Endothelial cell of umbilical vein (primary cell): ENCODE measurements around the gene MAP3K21. TPM values are rescaled to one million over a fixed set of nuclear protein-coding genes. Genes with fewer than 3 reads are reported as not detected.

Experiments
- BruUV-seq: library from RNA; stranded (reverse); fragments of 400-500 nt; replicated peaks from 2 replicates; lab custom pipeline; 2021; lab: Mats Ljungman, UMichigan
- CTCF ChIA-PET: fragments of 300-600, 350-600 bp; sonication (Branson Sonifier 250); formaldehyde crosslinking; loops from one replicate; lab custom pipeline; 2021; ENCODE audit warnings: antibody characterized with exemption, inconsistent platforms; lab: Charles Lee
- POLR2A ChIA-PET: fragments of 300-600, 350-600 bp; sonication (Branson Sonifier 250); formaldehyde crosslinking; loops from one replicate; lab custom pipeline; 2021; ENCODE audit warnings: antibody characterized with exemption, inconsistent platforms; lab: Charles Lee
- DNase-seq: peaks from one replicate; pipeline ENCODE4 v3.0.0-alpha.2; 2011; ENCODE audit warnings: low read depth, low spot score
- FAIRE-seq: peaks from 2 replicates; lab custom pipeline; 2011; peaks lifted over from hg19 to GRCh38; lab: Jason Lieb, UNC
- H2AFZ ChIP-seq: 2 replicates; pipeline ENCODE4 v1.6.0; 2012; ENCODE audit warnings: low read depth, low read length, control low read depth, inconsistent platforms
- H3K27ac ChIP-seq: 2 replicates; pipeline ENCODE4 v1.5.1; 2011; ENCODE audit warnings: low read depth, mild to moderate bottlenecking, control low read depth, low read length, moderate library complexity; ENCODE audit not compliant: insufficient read depth
- H3K27me3 ChIP-seq, 2 experiments: 2 replicates each; pipeline versions ENCODE4 v1.6.0 to v1.6.1; 2011; ENCODE audit warnings: low read length in 2 of 2, mixed read lengths in 1 of 2; ENCODE audit not compliant: control insufficient read depth in 2 of 2, insufficient read depth in 2 of 2
- H3K36me3 ChIP-seq, 2 experiments: 2 replicates in 1 of 2; 3 replicates in 1 of 2; pipeline ENCODE4 v1.5.1; 2011; ENCODE audit warnings: low read length in 2 of 2, mild to moderate bottlenecking in 1 of 2, moderate library complexity in 1 of 2; ENCODE audit not compliant: control insufficient read depth in 2 of 2, insufficient read depth in 2 of 2; ENCODE audit errors: extremely low read depth in 1 of 2
- H3K4me1 ChIP-seq: 3 replicates; pipeline ENCODE4 v1.5.1; 2011; ENCODE audit warnings: mild to moderate bottlenecking, low read length; ENCODE audit not compliant: control insufficient read depth, insufficient read depth; ENCODE audit errors: extremely low read depth
- H3K4me2 ChIP-seq: 2 replicates; pipeline ENCODE4 v1.6.1; 2011; ENCODE audit warnings: low read length, control low read depth, mixed read lengths; ENCODE audit not compliant: insufficient read depth
- H3K4me3 ChIP-seq, 3 experiments: fragments of 200-600 bp in 1 of 3; sonication (generic), shearing (Covaris generic) in 1 of 3; replicated peaks in 1 of 3; 2 replicates each; pipeline ENCODE4 v1.5.1; 2011 to 2016; ENCODE audit warnings: control low read depth in 3 of 3, low read length in 3 of 3, mild to moderate bottlenecking in 2 of 3, inconsistent platforms in 1 of 3, low read depth in 1 of 3, moderate library complexity in 1 of 3; ENCODE audit not compliant: insufficient read depth in 1 of 3
- H3K79me2 ChIP-seq: 2 replicates; pipeline ENCODE4 v1.6.0; 2012; ENCODE audit warnings: low read length, inconsistent platforms; ENCODE audit not compliant: control insufficient read depth, insufficient read depth
- H3K9ac ChIP-seq: replicated peaks from 2 replicates; pipeline ENCODE3; 2011; ENCODE audit warnings: low read length, control low read depth; ENCODE audit not compliant: insufficient read depth; ENCODE audit errors: extremely low read depth
- H3K9me1 ChIP-seq: replicated peaks from 3 replicates; pipeline ENCODE4 v1.6.0; 2011; ENCODE audit warnings: mild to moderate bottlenecking, low read length; ENCODE audit not compliant: control insufficient read depth, insufficient read depth; ENCODE audit errors: extremely low read depth
- H3K9me3 ChIP-seq: replicated peaks from 2 replicates; pipeline ENCODE4 v1.5.1; 2012; ENCODE audit warnings: low read length, inconsistent platforms; ENCODE audit not compliant: control insufficient read depth, insufficient read depth
- H4K20me1 ChIP-seq: replicated peaks from 2 replicates; pipeline ENCODE3; 2011; ENCODE audit warnings: mild to moderate bottlenecking, low read length; ENCODE audit not compliant: control insufficient read depth, insufficient read depth; ENCODE audit errors: extremely low read depth
- EZH2 ChIP-seq: IDR thresholded peaks from 2 replicates; pipeline ENCODE4 v1.6.1; 2012; ENCODE audit warnings: borderline replicate concordance, low read depth, mild to moderate bottlenecking, moderate library complexity, low read length, inconsistent platforms; ENCODE audit not compliant: severe bottlenecking
- FOS ChIP-seq: IDR thresholded peaks from 2 replicates; pipeline ENCODE4 v1.6.1; 2011; ENCODE audit warnings: mild to moderate bottlenecking, low read length, moderate library complexity, borderline replicate concordance; ENCODE audit not compliant: insufficient read depth
- GATA2 ChIP-seq: IDR thresholded peaks from 2 replicates; pipeline ENCODE4 v1.7.0; 2011; ENCODE audit warnings: low read depth, mild to moderate bottlenecking, moderate library complexity, mixed read lengths, low read length; ENCODE audit not compliant: insufficient read length, insufficient read depth
- JUN ChIP-seq: IDR thresholded peaks from 2 replicates; pipeline ENCODE4 v1.6.1; 2011; ENCODE audit warnings: borderline replicate concordance, low read depth; ENCODE audit not compliant: insufficient read length, insufficient read depth
- MYC ChIP-seq: IDR thresholded peaks from one replicate; pipeline ENCODE4 v1.6.1; 2011; ENCODE audit warnings: mild to moderate bottlenecking, low read depth, low read length
- POLR2A ChIP-seq: IDR thresholded peaks from 2 replicates; pipeline ENCODE4 v1.6.1; 2012; ENCODE audit warnings: low read depth, mild to moderate bottlenecking, control low read depth, low read length
- POLR2AphosphoS5 ChIP-seq: IDR thresholded peaks from 2 replicates; pipeline ENCODE4 v1.6.1; 2012; ENCODE audit warnings: low read depth, mild to moderate bottlenecking, control low read depth, low read length, moderate library complexity; ENCODE audit not compliant: insufficient read depth
- dilution Hi-C: fragments of 300-500 bp; cut with MboI; formaldehyde crosslinking; loops from one replicate; pipeline ENCODE4 v1.15.0; 2019; ENCODE audit warnings: low sequenced_read_pairs; ENCODE audit not compliant: extremely low pct_ligation_motif_present
- intact Hi-C: fragments of 100-400 bp; cut with micrococcal nuclease; formaldehyde crosslinking; loops from one replicate; pipeline ENCODE4 v1.10.0; 2022
- polyA plus RNA-seq, 4 experiments: library from polyadenylated mRNA; depleted of rRNA in 3 of 4; stranded (reverse) in 3 of 4; unstranded in 1 of 4; fragments of >200 nt; gene quantifications; 2 replicates each; pipeline versions ENCODE4 v1.2.1 to v1.2.3, GENCODE V29; 2011 to 2012; ENCODE audit warnings: missing spikeins in 1 of 4
- total RNA-seq: library from RNA; stranded (reverse); gene quantifications from 2 replicates; pipeline ENCODE4 v1.2.3, GENCODE V29; 2021
- TF ChIP-seq, protein P1 (sequence below): IDR thresholded peaks from 2 replicates; pipeline ENCODE4 v1.6.1; 2011; ENCODE audit not compliant: insufficient read depth, insufficient read length
- TF ChIP-seq, protein P2 (sequence below), 2 donors: IDR thresholded peaks; 1 replicate in 1 of 2; 2 replicates in 1 of 2; pipeline ENCODE4 v1.5.1; 2011; ENCODE audit warnings: low read length in 2 of 2, mild to moderate bottlenecking in 2 of 2, moderate library complexity in 2 of 2, control low read depth in 1 of 2, inconsistent platforms in 1 of 2, low read depth in 1 of 2; ENCODE audit not compliant: insufficient read depth in 1 of 2; ENCODE audit errors: extremely low read depth in 1 of 2

The MAP3K21 gene
- total and polyA plus RNA-seq, 2 donors (not counting 3 experiments of a cell fraction or from before 2014, with no cell fraction given), result 0.65 to 0.95 TPM

DNA sequence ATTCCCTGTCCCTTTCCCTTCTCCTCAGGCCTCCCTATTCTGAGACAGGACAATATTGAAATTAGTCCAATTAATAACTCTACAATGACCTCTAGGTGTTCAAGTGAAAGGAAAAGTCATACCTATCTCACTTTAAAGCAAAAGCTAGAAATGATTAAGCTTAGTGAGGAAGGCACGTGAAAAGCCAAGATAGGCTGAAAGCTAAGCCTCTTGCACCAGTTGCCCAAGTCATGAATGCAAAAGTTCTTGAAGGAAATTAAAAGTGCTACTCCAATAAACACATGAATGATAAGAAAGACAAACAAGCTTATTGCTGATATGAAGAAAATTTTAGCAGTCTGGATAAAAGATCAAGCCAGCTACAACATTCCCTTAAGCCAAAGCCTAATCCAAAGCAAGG is 3.8 kb upstream of the MAP3K21 start:
- BruUV-seq, result no TSS peak
- FAIRE-seq (no peak), DNase-seq (no peak)
- TF ChIP-seq GATA2, result no peak
- TF ChIP-seq POLR2A, result no peak
- TF ChIP-seq JUN, result no peak
- TF ChIP-seq FOS, result no peak
- TF ChIP-seq POLR2AphosphoS5, result no peak
- no peak for TF ChIP-seq EZH2
- TF ChIP-seq, protein P1, sequence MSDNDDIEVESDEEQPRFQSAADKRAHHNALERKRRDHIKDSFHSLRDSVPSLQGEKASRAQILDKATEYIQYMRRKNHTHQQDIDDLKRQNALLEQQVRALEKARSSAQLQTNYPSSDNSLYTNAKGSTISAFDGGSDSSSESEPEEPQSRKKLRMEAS, result no peak
- TF ChIP-seq, protein P2, sequence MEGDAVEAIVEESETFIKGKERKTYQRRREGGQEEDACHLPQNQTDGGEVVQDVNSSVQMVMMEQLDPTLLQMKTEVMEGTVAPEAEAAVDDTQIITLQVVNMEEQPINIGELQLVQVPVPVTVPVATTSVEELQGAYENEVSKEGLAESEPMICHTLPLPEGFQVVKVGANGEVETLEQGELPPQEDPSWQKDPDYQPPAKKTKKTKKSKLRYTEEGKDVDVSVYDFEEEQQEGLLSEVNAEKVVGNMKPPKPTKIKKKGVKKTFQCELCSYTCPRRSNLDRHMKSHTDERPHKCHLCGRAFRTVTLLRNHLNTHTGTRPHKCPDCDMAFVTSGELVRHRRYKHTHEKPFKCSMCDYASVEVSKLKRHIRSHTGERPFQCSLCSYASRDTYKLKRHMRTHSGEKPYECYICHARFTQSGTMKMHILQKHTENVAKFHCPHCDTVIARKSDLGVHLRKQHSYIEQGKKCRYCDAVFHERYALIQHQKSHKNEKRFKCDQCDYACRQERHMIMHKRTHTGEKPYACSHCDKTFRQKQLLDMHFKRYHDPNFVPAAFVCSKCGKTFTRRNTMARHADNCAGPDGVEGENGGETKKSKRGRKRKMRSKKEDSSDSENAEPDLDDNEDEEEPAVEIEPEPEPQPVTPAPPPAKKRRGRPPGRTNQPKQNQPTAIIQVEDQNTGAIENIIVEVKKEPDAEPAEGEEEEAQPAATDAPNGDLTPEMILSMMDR (IDR thresholded peaks at IDR 0.05; ENCODE audit: extremely low read depth in 1 of 2, insufficient read depth in 1 of 2, low read depth in 1 of 2, low read length in 2 of 2), result no peak
- no peak for TF ChIP-seq MYC
- no peaks in the 10 kb centered on the region for H3K9me1 ChIP-seq
- no peaks in the 10 kb centered on the region for H3K9me3 ChIP-seq
- CTCF ChIA-PET, result interaction anchor here (1.0 to 1.3 kb wide), 2 partner anchors 19 to 38 kb away, joined by 3 to 4 read pairs; no protein-coding TSS in a partner anchor
- no peaks in the 10 kb centered on the region for H3K36me3 ChIP-seq
- H2AFZ ChIP-seq, result no peak overlapping the region
- no peaks in the 10 kb centered on the region for H4K20me1 ChIP-seq
- H3K9ac ChIP-seq, result no peak overlapping the region
- dilution Hi-C loops, result no loop called here
- no peak overlapping the region for H3K4me3 ChIP-seq
- H3K79me2 ChIP-seq, result no peaks in the 10 kb centered on the region
- H3K4me1 ChIP-seq, result peaks cover 3% of the 10 kb centered on the region
- peaks cover 3 to 6% of the 10 kb centered on the region in 2 experiments for H3K27me3 ChIP-seq
- H3K27ac ChIP-seq, result no peak overlapping the region
- POLR2A ChIA-PET, result no interaction called here
- H3K4me2 ChIP-seq, result no peak overlapping the region
- intact Hi-C loops, result no loop called here
